Measurements from ENCODE around the gene RAX.
"Not testable (repeated sequence)": the region's sequence is repeated elsewhere in the genome, so short reads cannot be mapped to it uniquely, and the experiment has no call there.

The RAX gene

DNA sequence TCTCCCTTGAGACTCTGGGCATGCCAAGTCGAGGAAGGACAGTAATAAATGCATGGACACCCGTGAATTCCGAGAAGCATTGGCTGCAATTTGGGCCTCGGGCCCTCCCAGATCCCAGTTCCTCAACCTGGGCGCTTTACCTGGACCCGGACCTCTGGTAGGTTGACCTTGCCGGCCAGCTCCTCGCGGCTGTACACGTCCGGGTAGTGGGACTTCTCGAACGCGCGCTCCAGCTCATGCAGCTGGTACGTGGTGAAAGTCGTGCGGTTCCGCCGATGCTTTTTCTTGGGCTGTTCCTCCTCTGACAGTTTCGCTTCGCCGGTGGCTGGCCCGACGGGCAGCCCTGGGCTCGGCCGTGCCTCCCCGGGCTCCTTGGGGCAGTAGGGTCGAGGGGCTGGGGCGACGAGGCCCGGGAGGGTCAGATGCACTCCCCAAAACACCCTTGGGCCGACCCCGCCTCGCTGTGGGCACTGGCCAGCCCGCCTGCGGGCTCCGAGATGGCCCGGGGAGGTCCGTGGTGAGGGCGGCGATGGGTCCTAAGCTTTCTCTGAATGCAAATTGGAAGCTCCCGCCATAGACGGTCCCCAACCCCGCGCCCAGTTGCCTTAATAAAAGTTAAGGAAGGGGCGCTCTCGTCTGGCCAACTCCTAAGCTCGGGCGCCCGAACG is 899 bp downstream of the RAX start:
- DNase-seq, result no peak

DNA sequence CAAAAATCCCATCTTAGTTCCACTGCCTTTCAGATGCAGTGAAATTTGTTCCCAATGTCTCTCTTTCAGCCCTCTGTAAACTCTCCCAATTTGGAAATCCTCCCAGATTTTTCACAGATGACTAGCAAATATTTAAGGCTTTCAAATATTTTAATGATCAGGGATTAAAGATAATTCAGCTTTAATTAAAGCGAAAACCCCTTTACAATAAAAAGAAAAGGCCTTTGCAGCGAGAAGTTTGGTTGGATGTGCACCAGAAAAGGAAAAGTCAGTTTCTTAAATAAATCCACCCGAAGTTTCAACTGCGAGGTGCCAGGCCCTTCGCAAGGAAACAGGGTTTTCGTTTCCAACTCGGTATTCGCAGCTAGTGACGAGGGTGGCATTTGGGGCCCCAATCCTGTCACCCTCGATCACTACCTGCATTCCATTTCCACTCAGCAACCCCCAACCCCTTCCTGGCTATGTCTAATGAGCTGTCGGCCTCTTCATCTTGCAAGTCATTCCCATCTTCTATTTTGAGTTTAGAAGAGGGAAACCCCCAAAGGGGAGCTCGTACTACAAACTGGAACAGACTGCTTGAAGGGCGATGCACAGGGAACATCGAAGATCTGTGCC is 1.5 kb downstream of the RAX start:
- no peak for DNase-seq

DNA sequence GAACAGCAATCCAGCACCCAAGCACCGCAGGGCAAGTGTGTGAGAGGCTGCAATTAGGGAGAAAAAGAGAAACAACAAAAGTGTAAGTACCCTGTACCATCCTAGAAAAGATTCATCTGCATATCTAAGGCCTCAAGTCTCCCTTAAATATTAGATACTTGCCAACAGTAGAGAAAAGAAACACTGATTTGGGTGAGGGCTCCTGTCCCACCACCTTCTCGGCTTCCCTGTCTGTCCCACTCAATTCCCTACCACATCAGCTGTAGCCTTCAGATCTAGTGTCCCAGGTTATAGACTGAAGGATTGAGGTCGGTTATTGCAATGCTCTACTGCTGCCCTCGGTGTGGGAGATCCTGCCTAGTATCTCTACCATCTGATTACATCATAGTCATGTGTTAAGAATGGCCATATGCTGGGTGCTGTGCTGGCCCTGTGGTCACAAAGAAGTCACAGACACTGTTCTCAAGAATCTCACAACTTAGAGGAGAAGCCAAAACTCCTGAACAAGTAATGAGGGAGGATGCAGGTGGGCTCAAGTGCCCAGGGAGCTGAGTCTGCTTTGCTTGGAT is 2.5 kb downstream of the RAX start:
- DNase-seq, result no peak

DNA sequence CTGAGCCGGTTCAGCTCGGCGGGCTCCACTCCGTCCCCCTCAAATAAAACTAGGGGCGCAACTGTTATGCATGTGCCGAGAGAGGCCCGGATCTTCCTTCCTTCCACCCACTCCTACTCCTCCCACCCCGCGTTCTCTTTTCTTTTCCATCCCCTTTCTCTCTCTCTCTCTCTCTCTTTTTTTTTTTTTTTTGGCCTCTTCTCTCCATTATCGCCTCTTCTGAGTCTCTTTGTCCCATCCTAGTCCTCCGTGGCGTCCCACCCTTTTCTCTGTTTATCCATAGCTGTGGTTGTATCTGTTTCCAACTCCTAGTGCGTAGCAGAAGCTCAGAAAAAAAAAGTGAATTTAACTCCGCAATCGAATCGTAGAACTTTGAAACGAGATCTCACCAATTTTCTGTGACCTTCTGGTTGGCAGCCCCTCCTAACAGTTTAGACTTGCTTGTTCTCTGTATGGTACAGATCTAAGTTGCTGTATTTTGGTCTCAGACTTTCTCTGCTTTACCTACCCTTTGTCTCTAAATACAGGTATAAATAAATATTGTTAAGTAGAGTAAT is 3.6 kb downstream of the RAX start:
- no peak for DNase-seq

DNA sequence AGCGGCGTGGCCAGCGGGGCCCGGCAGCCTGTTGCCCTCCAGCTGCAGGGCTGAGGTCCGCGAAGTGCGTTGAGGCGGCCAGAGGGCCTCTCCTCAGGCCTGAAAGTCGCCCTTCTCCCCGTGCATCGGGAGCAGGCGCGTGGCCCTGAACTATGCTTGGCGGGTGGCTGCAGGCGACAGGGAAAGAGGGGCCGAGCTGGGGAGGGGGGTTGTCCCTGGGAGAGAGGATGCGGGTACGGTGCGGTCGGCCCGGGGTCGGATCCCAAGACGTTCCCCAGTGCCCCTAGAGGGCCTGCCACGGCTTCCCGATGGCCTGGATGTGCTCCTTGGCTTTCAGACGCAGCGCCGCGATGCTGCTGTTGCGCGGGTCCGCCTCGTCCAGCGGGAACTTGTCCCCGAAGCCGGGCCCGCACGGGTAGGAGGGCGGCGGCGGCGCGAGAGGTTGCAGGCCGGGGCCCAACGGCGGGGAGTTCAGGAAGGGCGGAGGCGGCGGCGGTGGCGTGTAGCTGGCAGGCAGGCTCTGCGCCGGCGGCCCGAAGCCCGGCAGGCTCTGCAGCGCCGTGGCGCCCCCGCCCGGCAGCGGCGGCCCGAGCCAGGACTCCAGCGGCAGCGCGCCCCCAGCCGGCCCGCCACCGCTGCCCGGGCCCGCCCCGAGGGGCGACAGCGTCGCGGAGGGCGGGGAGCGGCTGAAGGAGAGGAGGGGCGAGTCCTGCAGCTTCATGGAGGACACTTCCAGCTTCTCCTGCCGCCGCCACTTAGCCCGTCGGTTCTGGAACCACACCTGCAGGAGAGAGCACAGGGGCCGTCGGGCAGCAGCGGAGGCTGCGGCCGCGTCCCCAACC is 4.3 kb downstream of the RAX start:
- peak in 1 of 2 experiments; percentile 10 for DNase-seq

DNA sequence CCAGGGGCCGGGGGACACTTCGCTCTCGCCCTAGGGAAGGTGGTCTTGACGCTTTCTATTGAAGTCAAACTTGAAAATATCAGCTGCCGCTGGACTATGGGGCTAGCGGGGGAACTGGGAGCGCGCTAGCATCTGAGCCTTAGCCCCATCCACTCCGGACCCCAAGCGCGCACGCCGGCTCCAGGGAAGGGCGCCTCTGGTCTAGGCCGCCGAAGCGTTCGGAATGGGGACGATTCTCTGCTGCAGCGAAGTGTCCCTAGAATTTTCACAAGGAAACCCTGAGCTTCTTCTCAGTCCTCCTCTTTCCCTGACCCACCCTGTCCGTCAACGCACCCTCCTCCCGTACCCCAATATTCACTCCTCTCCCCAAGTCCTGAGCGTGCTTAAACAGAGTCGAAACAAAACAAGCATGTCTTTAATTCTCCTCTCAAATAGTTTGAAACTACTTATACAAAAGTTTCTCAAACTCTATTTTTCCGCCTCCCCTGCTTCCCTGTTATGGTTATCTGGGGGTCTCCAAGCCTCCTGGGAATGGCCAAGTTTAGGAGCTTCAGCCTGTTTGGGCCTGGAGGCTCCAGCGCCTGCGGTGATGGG is 5.0 kb downstream of the RAX start:
- no peak for DNase-seq

DNA sequence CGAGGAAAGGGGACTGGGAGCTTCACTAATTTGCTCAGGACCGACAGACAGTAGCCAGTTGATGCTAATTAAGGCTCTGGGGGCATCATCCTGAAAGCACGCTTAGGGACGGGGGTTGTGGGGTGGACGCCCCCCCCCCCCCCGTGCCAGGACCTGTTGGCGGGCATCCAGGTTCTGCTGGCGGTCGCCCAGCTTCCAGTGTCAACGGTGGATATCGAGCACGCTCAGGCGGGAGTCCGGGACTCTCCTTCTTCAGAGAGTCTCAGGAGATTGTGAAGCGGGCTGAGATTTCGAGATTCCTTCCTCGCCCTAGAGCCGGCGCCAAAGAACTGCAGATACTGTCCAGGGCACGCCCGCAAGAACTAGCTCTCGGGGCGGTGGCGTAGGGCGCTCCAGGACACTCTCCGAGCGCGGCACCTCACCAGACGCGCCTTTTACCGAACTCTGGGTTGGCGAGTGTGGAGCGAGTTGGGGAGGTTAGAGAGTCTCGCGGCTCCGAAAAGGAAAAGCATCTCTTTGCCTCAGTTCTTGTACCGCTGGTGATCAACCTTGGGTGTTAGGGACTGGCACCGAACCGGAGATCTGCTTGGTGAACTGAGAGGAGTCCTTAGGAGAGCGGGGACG is 5.6 kb downstream of the RAX start:
- no peak for DNase-seq

DNA sequence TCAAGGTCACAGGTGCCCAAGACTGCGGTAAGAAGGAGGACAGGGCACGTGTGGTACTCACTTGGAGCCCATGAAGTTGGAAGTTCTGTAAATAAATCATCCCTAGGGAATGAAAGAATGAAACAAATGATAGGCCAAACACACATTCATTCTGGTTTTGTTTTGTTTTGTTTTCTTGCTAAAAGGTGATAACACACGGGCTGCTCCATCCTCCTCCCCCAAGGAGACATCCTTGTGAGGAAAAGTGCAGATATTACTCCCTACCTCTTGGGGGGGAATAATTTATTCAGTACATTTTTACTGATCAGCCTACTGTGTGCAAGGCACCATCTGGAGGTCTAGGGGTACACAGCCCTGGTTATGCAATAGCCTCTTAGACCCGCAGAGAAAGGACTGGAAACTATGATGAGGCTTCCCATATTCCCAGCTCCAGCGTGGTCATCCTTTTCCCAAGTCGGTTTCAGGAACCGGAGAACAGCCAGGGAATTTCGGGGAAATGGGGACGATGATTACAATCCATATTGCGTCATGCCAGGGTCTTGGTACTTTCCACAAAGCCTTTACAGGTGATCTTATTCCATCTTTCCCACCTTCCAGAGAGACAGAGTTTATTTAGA is 6.3 kb downstream of the RAX start:
- no peak for DNase-seq

DNA sequence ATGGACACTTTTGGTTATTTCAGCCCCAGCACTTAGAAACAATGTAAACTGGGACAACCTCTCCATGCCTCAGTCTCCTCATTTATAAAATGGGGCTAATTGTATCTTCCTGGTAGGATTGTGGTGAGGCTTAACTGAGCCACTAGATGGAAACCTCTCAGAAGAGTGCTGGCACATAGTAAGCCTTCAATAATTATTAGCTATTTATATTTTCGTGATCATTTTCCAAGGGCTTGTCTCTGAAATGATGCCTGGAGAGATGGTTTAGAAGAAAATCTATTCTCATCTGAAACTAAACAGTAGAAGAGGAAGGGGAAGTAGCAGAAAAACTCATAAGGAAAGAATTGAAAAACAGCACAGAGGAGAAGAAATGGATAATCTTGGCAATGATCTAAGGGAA is 6.8 kb downstream of the RAX start:
- no peak for DNase-seq

DNA sequence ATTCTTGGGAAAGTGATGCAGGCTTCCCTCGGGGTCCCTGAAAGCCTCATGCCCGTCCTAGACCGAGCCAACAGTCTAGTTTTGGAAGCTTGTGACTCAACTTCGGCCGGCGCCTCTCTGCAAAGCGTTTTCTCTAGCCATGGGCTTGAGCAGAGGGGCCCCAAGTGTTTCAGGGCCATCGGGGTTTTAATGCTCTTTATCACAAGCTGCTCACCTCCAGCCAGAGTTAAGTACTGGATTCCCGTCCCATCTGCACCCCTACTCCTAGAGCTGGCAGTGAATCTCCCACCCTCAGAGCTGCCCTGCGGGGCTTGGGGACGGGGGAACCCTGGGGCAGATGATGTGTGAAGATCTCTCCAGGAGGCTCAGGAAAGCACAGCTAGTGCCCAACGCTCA is 7.3 kb downstream of the RAX start:
- DNase-seq, result no peak

DNA sequence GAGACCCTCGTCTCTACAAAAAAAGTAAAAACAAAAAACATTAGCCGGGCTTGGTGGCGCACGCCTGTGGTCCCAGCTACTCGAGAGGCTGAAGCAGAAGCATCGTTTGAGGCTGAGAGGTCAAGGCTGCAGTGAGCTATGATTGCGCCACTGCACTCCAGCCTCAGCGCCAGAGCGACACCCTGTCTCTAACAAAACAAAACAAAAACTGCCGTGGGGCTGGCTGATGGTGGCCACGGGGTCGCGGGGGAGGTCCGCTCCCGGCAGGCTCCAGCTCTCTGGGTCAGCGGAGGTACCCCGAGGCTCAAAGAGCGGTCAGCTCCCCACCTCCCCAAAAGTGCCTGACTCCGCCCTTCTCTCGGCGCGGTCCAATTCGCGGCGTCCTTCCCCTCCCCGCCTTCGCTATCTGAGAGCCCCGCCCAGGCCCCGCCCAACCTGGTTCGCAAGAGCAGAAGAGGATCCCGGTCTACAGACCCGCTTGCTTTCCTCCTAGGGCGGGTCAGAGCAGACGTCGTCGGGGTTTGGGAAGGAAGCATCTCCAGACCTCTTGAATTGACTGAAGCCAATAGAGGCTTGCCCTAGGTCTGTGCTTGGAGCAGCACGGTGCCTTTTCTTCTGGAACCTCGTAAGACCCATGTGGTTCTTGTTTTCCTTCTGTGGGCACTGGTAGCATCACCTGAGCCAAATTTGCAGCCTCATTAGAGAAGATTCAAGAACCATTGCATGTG is 7.8 kb downstream of the RAX start:
- peak; percentile 64 to 72 for DNase-seq

DNA sequence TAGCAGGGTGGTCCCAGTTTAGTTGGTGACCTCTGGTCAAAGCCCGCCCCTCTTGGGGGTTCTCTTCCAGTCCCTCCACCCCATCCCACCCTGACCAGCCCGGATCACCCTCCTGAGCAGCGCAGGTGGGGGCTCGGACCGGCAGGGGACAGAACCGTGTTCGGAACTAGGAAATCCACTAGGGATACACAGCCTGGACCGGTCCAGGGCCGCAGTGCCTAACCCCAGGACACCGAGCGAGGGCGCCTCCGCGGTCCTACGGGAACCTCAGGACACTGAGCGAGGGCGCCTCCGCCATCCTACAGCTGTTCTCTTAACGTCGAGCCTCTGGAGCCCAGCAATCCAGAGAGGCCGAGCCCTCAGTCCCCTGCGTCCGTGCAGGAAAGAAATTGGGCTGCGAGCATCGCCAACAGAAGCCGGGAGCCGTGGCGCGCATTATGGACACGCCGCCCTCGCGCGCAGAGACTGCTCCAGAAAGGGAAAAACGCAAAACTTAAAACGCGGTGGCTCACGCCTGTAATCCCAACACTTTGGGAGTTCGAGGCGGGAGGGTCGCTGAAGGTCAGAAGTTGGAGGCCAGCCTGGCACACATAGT is 8.5 kb downstream of the RAX start:
- DNase-seq, result no peak

DNA sequence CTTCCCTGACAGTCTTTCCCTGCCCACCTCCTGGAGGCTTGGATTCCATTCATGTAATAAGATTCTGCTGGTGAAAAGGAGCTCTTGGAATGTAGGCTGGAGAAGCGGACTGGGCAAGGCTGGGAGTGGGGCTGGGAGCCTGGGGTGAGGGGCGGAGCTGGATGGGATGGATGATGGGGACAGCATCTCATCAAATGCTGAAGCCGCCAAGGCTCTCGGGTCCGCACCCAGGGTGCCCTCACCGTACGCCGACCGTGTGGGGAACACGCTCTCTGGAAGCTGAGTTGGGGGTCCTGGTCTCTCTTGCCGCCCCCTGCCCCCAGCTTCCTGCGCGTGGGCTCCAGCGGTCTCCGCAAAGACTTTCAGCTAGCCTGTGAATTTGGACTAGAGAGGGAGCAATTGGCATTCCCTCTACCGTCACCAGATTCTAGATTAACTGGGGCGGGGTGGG is 9.1 kb downstream of the RAX start:
- DNase-seq, result no peak

DNA sequence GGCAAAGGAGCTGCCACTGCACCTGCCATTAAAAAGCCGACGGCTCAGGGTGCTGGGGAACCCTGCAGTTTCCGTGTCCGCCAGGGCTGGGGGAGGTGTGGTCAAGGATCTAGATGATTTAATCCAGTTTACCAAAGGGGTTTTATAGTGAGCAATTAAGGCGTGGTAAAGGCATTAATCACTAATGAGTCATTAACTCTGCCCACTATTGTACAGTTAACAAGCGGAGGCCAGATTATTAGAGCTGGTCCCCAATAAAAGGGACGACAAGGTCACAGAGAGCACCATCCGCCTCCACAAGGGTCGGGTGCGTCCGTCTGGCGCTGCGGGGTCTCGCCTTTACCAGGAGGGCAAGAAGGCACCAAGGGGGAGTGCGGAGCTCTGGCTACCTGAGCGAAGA is 9.6 kb downstream of the RAX start:
- DNase-seq, result no peak

DNA sequence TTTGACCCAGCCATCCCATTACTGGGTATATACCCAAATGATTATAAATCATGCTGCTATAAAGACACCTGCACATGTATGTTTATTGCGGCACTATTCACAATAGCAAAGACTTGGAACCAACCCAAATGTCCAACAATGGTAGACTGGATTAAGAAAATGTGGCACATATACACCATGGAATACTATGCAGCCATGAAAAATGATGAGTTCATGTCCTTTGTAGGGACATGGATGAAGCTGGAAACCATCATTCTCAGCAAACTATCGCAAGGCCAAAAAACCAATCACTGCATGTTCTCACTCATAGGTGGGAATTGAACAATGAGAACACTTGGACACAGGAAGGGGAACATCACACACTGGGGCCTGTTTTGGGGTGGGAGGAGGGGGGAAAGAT is 11.0 kb downstream of the RAX start:
- DNase-seq, result not testable (repeated sequence)

DNA sequence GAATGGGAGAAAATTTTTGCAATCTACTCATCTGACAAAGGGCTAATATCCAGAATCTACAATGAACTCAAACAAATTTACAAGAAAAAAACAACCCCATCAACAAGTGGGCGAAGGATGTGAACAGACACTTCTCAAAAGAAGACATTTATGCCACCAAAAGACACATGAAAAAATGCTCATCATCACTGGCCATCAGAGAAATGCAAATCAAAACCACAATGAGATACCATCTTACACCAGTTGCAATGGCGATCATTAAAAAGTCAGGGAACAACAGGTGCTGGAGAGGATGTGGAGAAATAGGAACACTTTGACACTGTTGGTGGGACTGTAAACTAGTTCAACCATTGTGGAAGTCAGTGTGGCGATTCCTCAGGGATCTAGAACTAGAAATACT is 11.4 kb downstream of the RAX start:
- not testable (repeated sequence) for DNase-seq

DNA sequence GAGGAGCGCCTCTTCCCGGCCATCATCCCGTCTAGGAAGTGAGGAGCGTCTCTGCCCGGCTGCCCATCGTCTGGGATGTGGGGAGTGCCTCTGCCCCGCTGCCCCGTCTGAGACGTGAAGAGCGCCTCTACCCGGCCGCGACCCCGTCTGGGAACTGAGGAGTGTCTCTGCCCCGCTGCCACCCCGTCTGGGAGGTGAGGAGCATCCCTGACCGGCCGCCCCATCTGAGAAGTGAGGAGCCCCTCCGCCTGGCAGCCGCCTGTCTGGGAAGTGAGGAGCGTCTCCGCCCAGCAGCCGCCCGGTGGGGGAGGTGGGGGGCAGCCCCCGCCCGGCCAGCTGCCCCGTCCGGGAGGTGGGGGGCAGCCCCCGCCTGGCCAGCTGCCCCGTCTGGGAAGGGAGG is 17.8 kb downstream of the RAX start:
- not testable (repeated sequence) for DNase-seq

DNA sequence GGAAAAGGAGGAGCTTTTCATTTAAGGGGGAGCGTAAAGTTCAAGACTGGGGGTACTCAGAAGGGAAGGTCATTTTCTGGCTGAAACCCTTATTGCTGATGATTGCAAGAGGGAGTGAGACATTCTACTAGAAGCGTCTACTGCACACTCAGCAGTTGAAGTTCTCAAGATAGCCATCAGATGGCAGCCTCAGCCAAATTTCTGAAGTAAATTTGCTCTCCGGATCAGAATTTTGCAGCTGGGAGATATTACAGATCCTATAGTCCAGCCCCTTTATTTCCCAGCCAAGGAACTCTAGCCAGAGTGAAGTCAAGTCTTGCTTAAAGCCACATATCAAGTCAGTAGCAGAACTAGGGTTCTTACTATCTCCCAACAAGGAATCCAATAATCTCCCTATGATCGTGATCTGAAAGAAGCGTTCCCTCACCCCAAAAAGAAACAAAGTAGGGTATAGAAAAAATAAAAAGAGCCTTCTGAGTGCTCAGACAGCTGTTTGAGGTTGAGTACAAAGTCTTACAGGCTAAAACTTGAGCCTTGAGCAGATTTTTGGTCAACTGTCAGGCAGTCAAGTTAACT is 24.0 kb downstream of the RAX start:
- peak; percentile 71 to 80 for DNase-seq

DNA sequence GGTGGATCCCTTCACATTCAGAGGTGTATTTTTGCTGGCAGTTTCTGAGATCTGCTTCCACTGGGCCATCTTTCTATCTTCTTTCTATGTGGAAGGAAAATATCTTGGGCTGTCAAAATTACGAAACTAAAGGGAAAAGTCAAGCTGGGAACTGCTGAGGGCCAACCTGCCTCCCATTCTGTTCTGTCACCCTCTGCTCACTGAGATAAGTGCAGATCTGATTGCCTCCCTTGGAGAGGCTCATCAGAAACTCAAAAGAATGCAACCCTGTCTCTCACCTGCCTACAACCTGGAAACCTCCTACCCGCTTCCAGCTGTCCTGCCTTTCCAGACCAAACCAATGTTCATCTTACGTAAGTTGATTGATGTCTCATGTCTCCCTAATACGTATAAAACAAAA is 26.5 kb downstream of the RAX start:
- DNase-seq, result no peak

DNA sequence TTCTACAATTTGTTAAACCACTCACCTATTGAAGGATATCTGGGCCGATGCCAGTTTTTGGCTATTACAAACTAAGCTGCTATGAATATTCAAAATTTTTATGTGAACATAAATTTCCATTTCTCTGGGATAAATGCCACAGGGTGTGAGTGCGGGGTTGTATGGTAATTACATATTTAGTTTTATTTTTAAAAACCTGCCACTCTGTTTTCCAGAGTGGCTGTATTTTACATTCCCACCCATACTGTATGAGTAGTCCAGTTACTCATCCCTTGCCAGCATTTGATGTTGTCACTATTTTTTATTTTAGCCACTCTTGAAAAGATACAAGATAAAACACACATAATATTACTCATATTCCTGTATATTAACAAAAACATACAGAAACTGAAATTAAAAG is 30.3 kb downstream of the RAX start:
- DNase-seq, result no peak

DNA sequence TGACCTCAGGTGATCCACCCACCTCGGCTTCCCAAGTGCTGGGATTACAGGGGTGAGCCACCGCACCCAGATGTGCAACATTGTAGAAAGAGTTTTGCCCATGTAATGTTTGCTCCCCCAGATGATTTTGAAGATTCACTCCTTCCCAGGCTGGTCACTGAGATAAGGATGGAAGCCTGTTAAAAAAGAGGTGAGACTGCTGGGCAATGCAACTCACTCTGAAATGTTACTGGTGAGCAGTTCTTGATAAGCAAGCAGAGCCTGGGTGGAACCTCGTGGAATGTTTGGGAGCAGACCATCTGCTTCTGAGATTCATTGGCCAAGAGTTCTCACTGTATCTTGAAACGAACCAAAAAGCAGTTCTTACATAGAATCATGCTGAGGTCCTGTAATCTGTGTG is 33.6 kb downstream of the RAX start:
- no peak for DNase-seq

Measured in NCI-H2081 (cell line).